GM18868 (cell line): ENCODE results near the gene RRAS.

Experiments used
- ATAC-seq: cut with Tn5 transposase; IDR thresholded peaks from one replicate; pipeline ENCODE4 v1.9.1; 2021; ENCODE audit warnings: mild to moderate bottlenecking, moderate library complexity; ENCODE audit not compliant: unreplicated experiment

Gene RRAS

GRCh38 chr19:49655570-49656455 is 15.9 kb upstream of the RRAS start:
- ATAC-seq: no peak

- no peak for ATAC-seq
Observed at GRCh38 chr19:49654581-49654980, 14.6 kb upstream of the RRAS start.

GRCh38 chr19:49653466-49653806 is 13.5 kb upstream of the RRAS start:
- ATAC-seq: no peak

GRCh38 chr19:49652551-49653465 is 12.9 kb upstream of the RRAS start:
- no peak for ATAC-seq

GRCh38 chr19:49651820-49652550 is 12.0 kb upstream of the RRAS start:
- no peak for ATAC-seq

GRCh38 chr19:49651029-49651819 is 11.3 kb upstream of the RRAS start:
- no peak for ATAC-seq

- no peak for ATAC-seq
Observed at GRCh38 chr19:49646586-49646985, 6.6 kb upstream of the RRAS start.

GRCh38 chr19:49645995-49646394 is 6.1 kb upstream of the RRAS start:
- no peak for ATAC-seq

- no peak for ATAC-seq
Observed at GRCh38 chr19:49645592-49645991, 5.6 kb upstream of the RRAS start.

- ATAC-seq: no peak
Observed at GRCh38 chr19:49643466-49643865, 3.5 kb upstream of the RRAS start.

- no peak for ATAC-seq
Observed at GRCh38 chr19:49642492-49643035, 2.6 kb upstream of the RRAS start.

- peak; percentile 49 for ATAC-seq
Observed at GRCh38 chr19:49641688-49642491, 1.9 kb upstream of the RRAS start, which contains the start of gene SCAF1. Gene SCAF1 (plus strand): TSS chr19:49642209. CDS start chr19:49645027, 2,818 bp downstream.

- ATAC-seq: no peak
Observed at GRCh38 chr19:49639401-49640112, 386 bp downstream of the RRAS start.

- no peak for ATAC-seq
Observed at GRCh38 chr19:49637821-49638738, 1.9 kb downstream of the RRAS start.

GRCh38 chr19:49636233-49636932 is 3.6 kb downstream of the RRAS start:
- no peak for ATAC-seq

GRCh38 chr19:49635530-49636232 is 4.3 kb downstream of the RRAS start:
- no peak for ATAC-seq
